Measurements from ENCODE around the gene BCAR3.
A peak's percentile ranks its signal among the peaks of the same experiment; 100 is the strongest.

The BCAR3 gene

DNA sequence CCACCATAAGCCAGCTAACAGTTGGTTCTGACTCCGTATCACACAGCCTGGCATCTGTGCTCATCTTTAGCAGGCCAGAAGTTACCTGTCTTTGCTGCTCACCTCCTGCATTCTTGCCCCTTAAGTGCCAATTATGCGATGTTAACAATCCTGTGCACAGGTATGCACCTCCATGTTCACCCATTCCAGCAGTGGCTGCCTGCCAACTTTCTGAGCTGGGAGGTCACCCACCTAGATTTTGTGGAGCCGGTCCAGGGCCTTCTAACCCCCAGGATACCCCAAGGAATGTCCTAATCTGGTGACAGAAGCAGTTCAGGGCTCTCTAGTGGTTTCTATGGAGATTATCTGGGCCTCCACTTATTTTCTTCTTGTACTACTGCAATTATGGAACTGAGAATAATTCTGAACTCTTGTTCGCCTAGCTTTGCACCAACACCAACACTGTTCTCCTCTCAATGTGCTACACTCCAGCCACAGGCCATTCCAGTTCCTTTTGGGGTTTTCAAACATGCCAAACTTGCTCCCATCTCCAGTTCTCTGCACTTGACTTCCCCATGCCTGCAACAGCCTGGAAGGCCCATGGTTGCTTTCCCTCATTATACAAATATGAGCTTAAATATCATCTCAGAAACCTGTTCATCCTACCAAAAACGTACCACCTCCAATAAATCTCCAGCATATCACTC is 9.0 kb downstream of the BCAR3 start:
- Histone ChIP-seq H3K4me3 (ENCODE audit: low read depth in 1 of 5, low read length in 5 of 5) (peak overlapping the region in 4 of 5 donors; percentile 19 to 30 (median 29)), H3K27me3 (ENCODE audit: control insufficient read depth in 5 of 5, insufficient read depth in 4 of 5, low read length in 5 of 5) (no peaks in the 10 kb centered on the region), H3K27ac (ENCODE audit: low read depth, low read length) (peak overlapping the region; percentile 94), H3K9ac (ENCODE audit: low read length in 5 of 5) (peak overlapping the region in 3 of 5 donors; percentile 32 to 75 (median 33)), H3K9me3 (ENCODE audit: control insufficient read depth in 5 of 5, low read length in 5 of 5) (no peaks in the 10 kb centered on the region), H3K4me1 (ENCODE audit: control insufficient read depth in 5 of 5, insufficient read depth in 5 of 5, low read length in 5 of 5) (peaks cover 17 to 97% (median 84%) of the 10 kb centered on the region in 5 donors), H3K36me3 (ENCODE audit: control insufficient read depth in 5 of 5, insufficient read depth in 5 of 5, low read length in 5 of 5) (peaks cover 0 to 11% (median 0%) of the 10 kb centered on the region in 5 donors)

DNA sequence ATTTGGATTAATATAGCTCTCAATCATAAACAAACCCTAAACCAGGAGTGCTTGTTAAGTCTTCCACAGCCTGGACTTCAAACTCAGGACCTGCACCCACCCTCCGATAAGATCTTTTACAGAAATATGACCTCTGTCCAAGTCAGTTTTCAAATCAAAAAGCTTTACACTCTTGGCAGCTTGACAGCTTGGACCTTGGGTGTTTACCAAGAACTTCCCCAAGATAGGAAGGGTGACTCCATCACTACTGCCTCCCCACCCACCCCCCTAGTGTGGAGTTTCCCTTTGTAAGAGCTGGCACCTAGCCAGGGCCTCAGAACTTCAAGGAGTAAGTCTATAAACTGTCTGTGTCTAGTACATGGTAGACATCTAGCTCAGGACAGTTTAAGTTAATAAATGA is 9.6 kb downstream of the BCAR3 start:
- H3K36me3 ChIP-seq (ENCODE audit: control insufficient read depth in 5 of 5, insufficient read depth in 5 of 5, low read length in 5 of 5) = peaks cover 0 to 6% (median 0%) of the 10 kb centered on the region in 5 donors
- no peaks in the 10 kb centered on the region for H3K9me3 ChIP-seq (ENCODE audit: control insufficient read depth in 5 of 5, low read length in 5 of 5)
- peak overlapping the region in 3 of 5 donors; percentile 32 to 75 (median 33) for H3K9ac ChIP-seq (ENCODE audit: low read length in 5 of 5)
- no peaks in the 10 kb centered on the region for H3K27me3 ChIP-seq (ENCODE audit: control insufficient read depth in 5 of 5, insufficient read depth in 4 of 5, low read length in 5 of 5)
- H3K4me3 ChIP-seq (ENCODE audit: low read depth in 1 of 5, low read length in 5 of 5) = peak overlapping the region in 4 of 5 donors; percentile 19 to 30 (median 29)
- peaks cover 17 to 95% (median 85%) of the 10 kb centered on the region in 5 donors for H3K4me1 ChIP-seq (ENCODE audit: control insufficient read depth in 5 of 5, insufficient read depth in 5 of 5, low read length in 5 of 5)
- H3K27ac ChIP-seq (ENCODE audit: low read depth, low read length) = peak overlapping the region; percentile 94

DNA sequence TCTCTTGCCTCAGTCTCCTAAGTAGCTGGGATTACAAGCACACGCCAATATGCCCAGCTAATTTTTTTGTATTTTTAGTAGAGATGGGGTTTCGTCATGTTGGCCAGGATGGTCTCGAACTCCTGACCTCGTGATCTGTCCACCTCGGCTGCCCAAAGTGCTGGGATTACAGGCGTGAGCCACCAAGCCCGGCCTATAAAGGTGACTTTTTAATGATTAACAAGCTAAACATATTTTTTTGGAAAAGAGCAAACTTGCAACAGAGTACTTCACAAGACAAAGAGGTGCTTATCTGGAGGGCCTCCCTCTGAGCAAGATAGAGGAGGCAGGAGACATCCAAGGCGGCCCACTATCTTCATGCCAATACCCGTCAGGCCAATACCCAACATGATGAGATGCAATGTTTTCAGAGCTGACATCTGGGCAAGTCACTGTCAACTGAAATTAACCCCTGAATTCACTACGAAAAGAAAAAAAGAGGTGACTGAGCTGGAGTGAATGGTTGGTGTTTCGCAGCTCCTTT is 10.5 kb downstream of the BCAR3 start:
- no peak overlapping the region for H3K9ac ChIP-seq (ENCODE audit: low read length in 5 of 5)
- H3K4me3 ChIP-seq (ENCODE audit: low read depth in 1 of 5, low read length in 5 of 5) = no peak overlapping the region
- H3K4me1 ChIP-seq (ENCODE audit: control insufficient read depth in 5 of 5, insufficient read depth in 5 of 5, low read length in 5 of 5) = peaks cover 17 to 95% (median 78%) of the 10 kb centered on the region in 5 donors
- H3K27me3 ChIP-seq (ENCODE audit: control insufficient read depth in 5 of 5, insufficient read depth in 4 of 5, low read length in 5 of 5) = no peaks in the 10 kb centered on the region
- H3K9me3 ChIP-seq (ENCODE audit: control insufficient read depth in 5 of 5, low read length in 5 of 5) = no peaks in the 10 kb centered on the region
- peak overlapping the region; percentile 94 for H3K27ac ChIP-seq (ENCODE audit: low read depth, low read length)
- H3K36me3 ChIP-seq (ENCODE audit: control insufficient read depth in 5 of 5, insufficient read depth in 5 of 5, low read length in 5 of 5) = peaks cover 0 to 14% (median 8%) of the 10 kb centered on the region in 5 donors

DNA sequence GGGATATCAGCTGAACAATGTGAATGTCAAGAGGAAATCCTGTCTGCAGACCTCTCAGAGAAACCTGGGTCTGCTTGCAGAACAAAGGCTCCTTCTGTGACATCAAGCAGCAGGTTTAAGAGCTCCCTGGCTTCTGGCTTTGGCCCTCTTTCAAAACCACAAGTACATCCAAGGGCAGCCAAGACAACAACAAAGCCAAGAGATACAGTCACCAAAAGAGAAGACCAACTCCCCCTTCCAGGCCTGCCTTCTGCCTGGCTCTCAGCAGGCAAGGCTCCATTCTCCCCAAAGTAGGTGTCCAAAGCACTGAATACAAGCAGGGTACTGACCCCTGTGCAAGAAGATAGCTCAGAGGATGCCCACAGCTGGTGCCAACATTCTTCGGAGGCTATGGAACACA is 11.5 kb downstream of the BCAR3 start:
- Histone ChIP-seq H3K4me3 (ENCODE audit: low read depth in 1 of 5, low read length in 5 of 5) (no peak overlapping the region), H3K36me3 (ENCODE audit: control insufficient read depth in 5 of 5, insufficient read depth in 5 of 5, low read length in 5 of 5) (peaks cover 0 to 14% (median 8%) of the 10 kb centered on the region in 5 donors), H3K9ac (ENCODE audit: low read length in 5 of 5) (no peak overlapping the region), H3K4me1 (ENCODE audit: control insufficient read depth in 5 of 5, insufficient read depth in 5 of 5, low read length in 5 of 5) (peaks cover 15 to 90% (median 76%) of the 10 kb centered on the region in 5 donors), H3K27ac (ENCODE audit: low read depth, low read length) (peak overlapping the region; percentile 94), H3K27me3 (ENCODE audit: control insufficient read depth in 5 of 5, insufficient read depth in 4 of 5, low read length in 5 of 5) (no peaks in the 10 kb centered on the region), H3K9me3 (ENCODE audit: control insufficient read depth in 5 of 5, low read length in 5 of 5) (no peaks in the 10 kb centered on the region)

- H3K36me3 ChIP-seq (ENCODE audit: control insufficient read depth in 5 of 5, insufficient read depth in 5 of 5, low read length in 5 of 5) = peaks cover 0 to 12% (median 8%) of the 10 kb centered on the region in 5 donors
- peak overlapping the region; percentile 63 for H3K27ac ChIP-seq (ENCODE audit: low read depth, low read length)
- H3K9ac ChIP-seq (ENCODE audit: low read length in 5 of 5) = no peak overlapping the region
- peaks cover 21 to 90% (median 76%) of the 10 kb centered on the region in 5 donors for H3K4me1 ChIP-seq (ENCODE audit: control insufficient read depth in 5 of 5, insufficient read depth in 5 of 5, low read length in 5 of 5)
- H3K4me3 ChIP-seq (ENCODE audit: low read depth in 1 of 5, low read length in 5 of 5) = no peak overlapping the region
- H3K27me3 ChIP-seq (ENCODE audit: control insufficient read depth in 5 of 5, insufficient read depth in 4 of 5, low read length in 5 of 5) = no peaks in the 10 kb centered on the region
- no peaks in the 10 kb centered on the region for H3K9me3 ChIP-seq (ENCODE audit: control insufficient read depth in 5 of 5, low read length in 5 of 5)
Measured at GRCh38 chr1:93669369-93669768, 12.3 kb downstream of the BCAR3 start.

- Histone ChIP-seq H3K27me3 (ENCODE audit: control insufficient read depth in 5 of 5, insufficient read depth in 4 of 5, low read length in 5 of 5) (no peaks in the 10 kb centered on the region), H3K9me3 (ENCODE audit: control insufficient read depth in 5 of 5, low read length in 5 of 5) (no peaks in the 10 kb centered on the region), H3K27ac (ENCODE audit: low read depth, low read length) (peak overlapping the region; percentile 63), H3K4me1 (ENCODE audit: control insufficient read depth in 5 of 5, insufficient read depth in 5 of 5, low read length in 5 of 5) (peaks cover 21 to 88% (median 80%) of the 10 kb centered on the region in 5 donors), H3K4me3 (ENCODE audit: low read depth in 1 of 5, low read length in 5 of 5) (no peak overlapping the region), H3K36me3 (ENCODE audit: control insufficient read depth in 5 of 5, insufficient read depth in 5 of 5, low read length in 5 of 5) (peaks cover 0 to 12% (median 8%) of the 10 kb centered on the region in 5 donors), H3K9ac (ENCODE audit: low read length in 5 of 5) (no peak overlapping the region)
Measured at GRCh38 chr1:93668951-93669350, 12.7 kb downstream of the BCAR3 start.

- Histone ChIP-seq H3K9me3 (ENCODE audit: control insufficient read depth in 5 of 5, low read length in 5 of 5) (no peaks in the 10 kb centered on the region), H3K27ac (ENCODE audit: low read depth, low read length) (peak overlapping the region; percentile 69), H3K4me1 (ENCODE audit: control insufficient read depth in 5 of 5, insufficient read depth in 5 of 5, low read length in 5 of 5) (peaks cover 20 to 84% (median 77%) of the 10 kb centered on the region in 5 donors), H3K27me3 (ENCODE audit: control insufficient read depth in 5 of 5, insufficient read depth in 4 of 5, low read length in 5 of 5) (no peaks in the 10 kb centered on the region), H3K9ac (ENCODE audit: low read length in 5 of 5) (no peak overlapping the region), H3K4me3 (ENCODE audit: low read depth in 1 of 5, low read length in 5 of 5) (no peak overlapping the region), H3K36me3 (ENCODE audit: control insufficient read depth in 5 of 5, insufficient read depth in 5 of 5, low read length in 5 of 5) (peaks cover 0 to 14% (median 8%) of the 10 kb centered on the region in 5 donors)
Measured at GRCh38 chr1:93668121-93668520, 13.5 kb downstream of the BCAR3 start.

DNA sequence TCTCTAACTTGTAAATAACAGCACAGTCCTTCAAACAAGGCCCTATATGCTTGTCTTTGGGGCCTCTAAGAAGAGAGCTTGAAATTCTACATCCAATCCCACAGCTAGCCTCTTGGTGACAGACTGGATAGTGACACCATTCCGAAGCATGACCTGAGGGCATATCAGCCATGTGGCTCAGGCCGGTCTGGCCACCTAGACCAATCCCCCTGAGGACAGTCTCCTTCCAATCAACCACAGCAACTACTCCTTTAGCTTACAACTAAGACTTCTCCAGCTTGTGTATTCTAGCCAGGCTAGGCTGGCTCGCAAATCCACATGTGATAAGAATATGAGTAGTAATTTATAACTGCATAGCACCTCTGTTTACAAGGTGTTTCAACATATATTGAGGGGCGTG is 14.0 kb downstream of the BCAR3 start:
- no peak overlapping the region for H3K4me3 ChIP-seq (ENCODE audit: low read depth in 1 of 5, low read length in 5 of 5)
- H3K27me3 ChIP-seq (ENCODE audit: control insufficient read depth in 5 of 5, insufficient read depth in 4 of 5, low read length in 5 of 5) = no peaks in the 10 kb centered on the region
- peak overlapping the region; percentile 69 for H3K27ac ChIP-seq (ENCODE audit: low read depth, low read length)
- H3K4me1 ChIP-seq (ENCODE audit: control insufficient read depth in 5 of 5, insufficient read depth in 5 of 5, low read length in 5 of 5) = peaks cover 15 to 83% (median 76%) of the 10 kb centered on the region in 5 donors
- H3K9ac ChIP-seq (ENCODE audit: low read length in 5 of 5) = no peak overlapping the region
- H3K36me3 ChIP-seq (ENCODE audit: control insufficient read depth in 5 of 5, insufficient read depth in 5 of 5, low read length in 5 of 5) = peaks cover 0 to 15% (median 8%) of the 10 kb centered on the region in 5 donors
- H3K9me3 ChIP-seq (ENCODE audit: control insufficient read depth in 5 of 5, low read length in 5 of 5) = no peaks in the 10 kb centered on the region

GRCh38 chr1:93666613-93667384 is 14.8 kb downstream of the BCAR3 start:
- Histone ChIP-seq H3K4me3 (ENCODE audit: low read depth in 1 of 5, low read length in 5 of 5) (no peak overlapping the region), H3K27me3 (ENCODE audit: control insufficient read depth in 5 of 5, insufficient read depth in 4 of 5, low read length in 5 of 5) (no peaks in the 10 kb centered on the region), H3K9ac (ENCODE audit: low read length in 5 of 5) (no peak overlapping the region), H3K27ac (ENCODE audit: low read depth, low read length) (peak overlapping the region; percentile 69), H3K4me1 (ENCODE audit: control insufficient read depth in 5 of 5, insufficient read depth in 5 of 5, low read length in 5 of 5) (peaks cover 10 to 83% (median 76%) of the 10 kb centered on the region in 5 donors), H3K36me3 (ENCODE audit: control insufficient read depth in 5 of 5, insufficient read depth in 5 of 5, low read length in 5 of 5) (peaks cover 0 to 15% (median 8%) of the 10 kb centered on the region in 5 donors), H3K9me3 (ENCODE audit: control insufficient read depth in 5 of 5, low read length in 5 of 5) (no peaks in the 10 kb centered on the region)

All from subcutaneous abdominal adipose tissue (tissue), 5 donors.